Tibial nerve (tissue), 3 donors: ENCODE measurements around the gene KCNC2.

Experiments used
- POLR2A ChIP-seq, 2 donors: fragments of 450-650 bp; IDR thresholded peaks; one replicate each; pipeline ENCODE4 v1.6.1; 2017; ENCODE audit warnings: antibody characterized with exemption in 2 of 2, mild to moderate bottlenecking in 2 of 2, moderate library complexity in 2 of 2
- TF ChIP-seq, protein P1 (sequence below), 5 experiments: fragments of 200-600 bp in 3 of 5; fragments of 450-650 bp in 2 of 5; sonication (generic) in 3 of 5; IDR thresholded peaks; one replicate each; pipeline ENCODE4 v1.5.1; 2016 to 2019; ENCODE audit warnings: antibody characterized with exemption in 5 of 5, mild to moderate bottlenecking in 3 of 5, moderate library complexity in 2 of 5

DNA sequence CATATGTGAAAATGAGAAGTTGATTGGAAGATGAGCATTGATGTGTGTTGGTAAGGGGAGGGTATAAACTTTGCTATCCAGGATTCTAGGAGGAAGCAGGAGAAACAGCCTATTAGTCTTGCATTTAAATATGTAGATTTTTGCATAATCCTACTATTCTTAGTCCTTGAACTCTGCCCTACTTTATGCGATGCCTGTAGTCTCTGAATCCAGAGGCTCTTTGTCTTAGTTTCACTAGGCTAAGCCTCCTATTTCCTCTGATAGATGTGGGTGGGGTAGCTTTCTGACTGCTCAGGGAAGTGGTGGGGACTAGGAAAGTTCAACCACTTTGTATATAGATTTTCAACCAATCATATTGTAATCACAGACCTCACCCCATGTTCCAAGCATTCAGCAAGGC is 49.5 kb upstream of the KCNC2 start:
- TF ChIP-seq, protein P1, sequence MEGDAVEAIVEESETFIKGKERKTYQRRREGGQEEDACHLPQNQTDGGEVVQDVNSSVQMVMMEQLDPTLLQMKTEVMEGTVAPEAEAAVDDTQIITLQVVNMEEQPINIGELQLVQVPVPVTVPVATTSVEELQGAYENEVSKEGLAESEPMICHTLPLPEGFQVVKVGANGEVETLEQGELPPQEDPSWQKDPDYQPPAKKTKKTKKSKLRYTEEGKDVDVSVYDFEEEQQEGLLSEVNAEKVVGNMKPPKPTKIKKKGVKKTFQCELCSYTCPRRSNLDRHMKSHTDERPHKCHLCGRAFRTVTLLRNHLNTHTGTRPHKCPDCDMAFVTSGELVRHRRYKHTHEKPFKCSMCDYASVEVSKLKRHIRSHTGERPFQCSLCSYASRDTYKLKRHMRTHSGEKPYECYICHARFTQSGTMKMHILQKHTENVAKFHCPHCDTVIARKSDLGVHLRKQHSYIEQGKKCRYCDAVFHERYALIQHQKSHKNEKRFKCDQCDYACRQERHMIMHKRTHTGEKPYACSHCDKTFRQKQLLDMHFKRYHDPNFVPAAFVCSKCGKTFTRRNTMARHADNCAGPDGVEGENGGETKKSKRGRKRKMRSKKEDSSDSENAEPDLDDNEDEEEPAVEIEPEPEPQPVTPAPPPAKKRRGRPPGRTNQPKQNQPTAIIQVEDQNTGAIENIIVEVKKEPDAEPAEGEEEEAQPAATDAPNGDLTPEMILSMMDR (IDR thresholded peaks at IDR 0.05): no peak
- TF ChIP-seq POLR2A (IDR thresholded peaks at IDR 0.05): no peak
